Astrocyte (in vitro differentiated cells and primary cell): Measurements from ENCODE around the gene INPP5A.

Experiments
- CTCF ChIP-seq: IDR thresholded peaks from 2 replicates; pipeline ENCODE4 v1.5.1; 2011; ENCODE audit warnings: low read depth, mild to moderate bottlenecking, inconsistent platforms, low read length, moderate library complexity; ENCODE audit not compliant: insufficient read depth
- EZH2 ChIP-seq: IDR thresholded peaks from 2 replicates; pipeline ENCODE4 v1.6.1; 2012; ENCODE audit warnings: mild to moderate bottlenecking, low read length, inconsistent platforms; ENCODE audit not compliant: insufficient read depth

GRCh38 chr10:132739225-132739613 is 201.6 kb downstream of the INPP5A start:
- TF ChIP-seq CTCF (no peak), EZH2 (no peak)
